GM19099 (cell line): Measurements from ENCODE around the gene KCNQ1.

Source experiments
- POLR2A ChIP-seq: IDR thresholded peaks from 3 replicates; pipeline ENCODE4 v1.6.1; 2011; ENCODE audit warnings: low read depth; ENCODE audit not compliant: insufficient read length; ENCODE audit errors: extremely low read depth

Gene KCNQ1

GRCh38 chr11:2573240-2574042, 128.6 kb downstream of the KCNQ1 start:
- no peak for TF ChIP-seq POLR2A

DNA sequence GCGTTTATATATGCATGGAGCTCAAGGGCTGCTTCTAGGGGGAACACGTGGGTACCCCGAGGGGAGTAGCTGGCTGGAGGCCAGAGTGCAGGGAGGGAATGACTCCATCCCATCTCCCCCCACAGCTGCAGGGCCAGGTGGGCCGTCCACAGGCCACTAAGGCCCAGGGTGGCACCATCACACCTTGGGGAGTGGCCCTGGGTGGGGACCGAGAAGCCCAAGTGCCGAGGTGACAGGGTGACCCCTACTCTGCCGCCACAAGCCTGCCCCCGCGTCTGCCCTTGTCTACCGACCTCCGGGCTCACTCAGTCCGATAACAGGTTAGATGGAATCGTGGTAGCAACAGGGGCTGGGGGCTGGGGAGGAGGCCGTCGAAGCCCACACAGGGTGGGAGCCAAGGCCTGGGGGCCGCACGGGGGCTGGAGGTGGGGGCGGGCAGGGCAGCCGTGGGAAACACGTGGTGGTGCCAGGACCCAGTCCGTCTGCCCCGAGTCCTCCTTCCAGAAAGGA, 129.3 kb downstream of the KCNQ1 start:
- no peak for TF ChIP-seq POLR2A

- TF ChIP-seq POLR2A = no peak
These were observed 130.0 kb downstream of the KCNQ1 start for GRCh38 chr11:2574553-2575535.

DNA sequence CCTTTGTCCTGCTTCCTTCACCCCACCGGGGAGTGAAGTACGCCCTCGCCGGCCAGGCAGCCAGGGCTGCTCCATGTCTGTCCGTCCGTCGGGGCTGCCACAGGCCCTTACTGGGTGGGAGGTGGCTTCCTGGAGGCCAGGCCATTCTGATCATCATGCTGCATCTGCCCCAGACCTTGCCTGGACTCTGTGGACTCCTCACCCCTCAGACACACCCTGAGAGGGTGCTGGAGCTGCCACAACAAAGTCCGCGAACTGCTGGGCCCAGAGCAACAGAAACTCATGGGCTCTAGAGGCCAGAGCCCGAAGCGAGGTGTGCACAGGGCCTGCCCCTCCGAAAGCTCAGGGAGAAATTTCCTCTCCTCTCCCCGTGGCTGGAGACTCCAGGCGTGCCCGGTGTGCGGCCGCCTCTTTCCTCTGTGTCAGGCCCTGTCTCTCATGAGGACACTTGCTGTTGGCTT, 130.8 kb downstream of the KCNQ1 start:
- TF ChIP-seq POLR2A = no peak

GRCh38 chr11:2576111-2576510, 131.3 kb downstream of the KCNQ1 start:
- TF ChIP-seq POLR2A = no peak

DNA sequence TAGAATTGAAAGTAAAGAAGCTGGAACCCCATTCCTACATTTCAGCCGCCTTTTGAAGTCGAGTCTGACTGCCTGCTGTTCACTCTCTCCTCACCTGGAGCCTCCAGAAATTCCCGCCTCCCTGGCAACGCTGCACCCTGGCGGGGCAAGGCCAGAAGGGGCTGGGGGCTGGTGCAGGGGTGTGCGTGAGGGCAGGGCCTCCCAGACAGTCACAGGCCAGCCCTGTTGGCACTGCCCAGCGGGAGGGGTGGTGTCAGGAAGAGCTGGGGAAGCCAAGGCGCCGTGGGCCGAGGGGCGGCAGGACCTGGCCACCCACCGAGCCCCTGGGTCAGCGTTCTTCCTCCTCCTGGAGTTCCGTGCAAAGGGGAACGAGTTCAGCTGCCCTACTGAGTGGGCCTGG, 131.7 kb downstream of the KCNQ1 start:
- no peak for TF ChIP-seq POLR2A

GRCh38 chr11:2577031-2577990, 132.5 kb downstream of the KCNQ1 start:
- no peak for TF ChIP-seq POLR2A

DNA sequence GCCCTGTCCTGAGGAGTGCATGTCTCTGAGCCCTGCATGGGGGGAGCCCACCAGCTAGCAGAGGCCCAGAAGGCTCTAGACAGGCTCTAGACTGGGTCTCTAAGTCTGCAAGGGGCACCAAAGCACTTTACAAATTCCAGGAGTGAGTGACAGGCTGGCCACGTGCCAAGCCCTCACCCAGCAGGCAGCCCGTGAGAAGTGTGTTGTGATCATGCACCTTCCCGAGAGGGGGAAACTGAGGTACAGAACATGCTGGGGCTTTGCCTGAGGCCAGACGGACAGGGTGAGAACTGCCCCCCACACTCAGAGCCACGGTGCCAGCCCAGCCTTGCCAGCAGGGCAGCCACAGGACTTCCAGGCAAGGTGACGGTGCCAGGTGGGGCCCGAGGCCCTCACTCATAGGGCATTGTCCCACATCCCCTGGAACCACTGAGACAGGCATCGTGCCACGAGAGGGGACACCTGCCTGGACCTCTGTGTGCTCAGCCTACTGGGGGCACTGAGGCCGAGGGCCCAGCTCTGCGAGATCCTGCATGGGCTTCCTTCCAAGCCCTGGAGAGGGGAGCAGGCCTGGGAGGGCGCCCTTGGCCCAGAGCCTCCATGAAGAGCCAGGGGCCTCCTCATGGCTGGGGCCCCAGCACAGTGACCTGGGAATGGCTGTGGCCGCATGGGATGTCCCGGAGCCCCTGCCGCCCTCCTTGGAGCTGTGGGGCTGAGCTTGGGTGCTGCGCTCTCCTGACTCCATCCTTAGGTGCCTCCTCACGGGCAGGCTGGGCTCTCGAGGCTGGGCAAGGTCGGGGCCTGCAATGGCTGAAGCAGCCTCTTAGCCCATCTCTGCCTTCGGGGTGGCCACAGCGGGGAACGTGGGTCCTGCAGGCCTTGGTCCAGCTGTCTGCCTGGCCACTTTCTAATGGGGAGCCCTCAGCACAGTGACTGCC, 133.5 kb downstream of the KCNQ1 start:
- TF ChIP-seq POLR2A = no peak

GRCh38 chr11:2578929-2579270, 134.1 kb downstream of the KCNQ1 start:
- TF ChIP-seq POLR2A = no peak

DNA sequence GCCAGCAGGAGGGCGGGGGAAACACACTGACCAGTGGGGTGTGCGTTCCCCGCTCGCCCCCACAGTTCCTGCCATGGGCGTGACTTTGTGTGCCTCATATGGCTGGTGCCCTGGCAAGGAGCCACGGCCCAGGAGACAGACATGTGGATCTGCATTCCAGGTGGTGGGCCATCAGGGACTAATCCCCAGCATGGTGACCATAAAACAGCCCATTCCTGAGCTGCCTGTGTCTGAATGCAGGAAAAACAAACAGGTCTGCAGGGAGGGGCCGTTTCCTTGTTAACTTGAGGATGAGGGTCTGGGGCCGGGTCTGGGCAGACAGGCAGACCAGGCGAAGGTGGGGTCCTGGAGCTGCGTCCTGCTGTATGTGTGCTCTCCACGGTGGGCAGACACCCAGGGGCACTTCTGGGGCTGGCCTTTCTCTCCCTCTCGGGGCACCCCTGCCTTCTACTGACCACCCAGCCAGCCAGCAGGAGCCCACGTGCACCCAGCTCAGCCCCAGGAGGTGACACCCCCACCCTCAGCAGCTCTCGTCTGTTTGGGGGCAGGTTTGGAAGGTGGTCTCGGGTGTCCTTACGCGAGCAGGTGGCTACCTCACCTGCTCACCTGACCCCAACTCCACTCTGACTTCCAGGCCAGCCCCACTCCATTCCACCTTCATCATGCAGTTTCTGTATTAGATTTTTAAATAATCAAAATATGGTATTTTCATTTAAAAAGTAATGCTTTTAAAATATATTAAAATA, 134.7 kb downstream of the KCNQ1 start:
- TF ChIP-seq POLR2A = no peak

GRCh38 chr11:2580061-2580421, 135.2 kb downstream of the KCNQ1 start:
- no peak for TF ChIP-seq POLR2A

DNA sequence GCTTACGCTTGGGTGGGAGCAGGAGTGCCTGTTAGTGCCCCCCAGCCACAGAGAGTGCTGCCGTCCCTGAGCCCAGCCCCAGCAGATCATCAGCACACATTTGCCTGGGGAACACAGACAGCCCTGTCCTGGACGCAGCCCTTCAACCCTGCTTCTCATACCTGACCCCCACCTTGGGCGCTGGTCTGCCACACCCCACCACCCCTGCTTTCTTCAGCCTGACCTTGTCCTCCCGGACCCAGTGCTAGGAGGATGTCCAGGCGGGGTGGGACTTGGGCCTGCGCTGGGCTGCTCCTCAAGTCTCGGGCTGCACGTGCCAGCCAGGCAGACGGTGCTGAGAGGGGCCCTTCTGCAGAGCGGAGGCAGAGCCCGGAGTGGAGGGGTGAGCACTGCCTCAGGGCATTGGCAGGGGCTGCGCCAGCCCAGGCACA, 135.8 kb downstream of the KCNQ1 start:
- TF ChIP-seq POLR2A = no peak
